GM21528 (cell line): ENCODE data around the gene SGMS1.

Source experiments
- ATAC-seq: cut with Tn5 transposase; IDR thresholded peaks from one replicate; pipeline ENCODE4 v1.9.1; 2021; ENCODE audit warnings: mild to moderate bottlenecking, moderate library complexity; ENCODE audit not compliant: unreplicated experiment, low FRiP score

Gene SGMS1

GRCh38 chr10:50324680-50325393 lies 298.9 kb downstream of the SGMS1 start:
- ATAC-seq: no peak

- no peak for ATAC-seq
Observed at GRCh38 chr10:50324046-50324445, 299.7 kb downstream of the SGMS1 start.

- no peak for ATAC-seq
Observed at GRCh38 chr10:50322077-50322476, 301.7 kb downstream of the SGMS1 start.

DNA sequence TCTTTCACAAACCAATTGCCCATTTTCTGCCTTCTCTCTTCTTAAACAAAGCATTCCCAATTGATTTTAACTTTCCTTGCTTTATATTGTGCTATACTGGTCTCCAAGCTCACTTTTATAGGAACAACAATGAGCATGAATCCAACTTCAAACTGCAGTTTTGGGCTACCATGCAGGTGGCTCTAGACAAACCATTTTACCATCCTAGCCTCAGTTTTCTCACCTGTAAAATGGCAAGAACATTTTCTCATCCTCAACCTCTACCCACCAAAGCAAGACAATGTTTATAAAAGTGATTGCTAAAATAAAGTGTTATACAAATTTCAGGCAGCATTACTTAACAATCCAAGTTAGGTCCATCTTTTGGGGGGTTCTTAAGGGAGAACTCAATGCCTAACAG lies 305.6 kb downstream of the SGMS1 start:
- ATAC-seq: no peak

GRCh38 chr10:50316695-50317648 lies 306.8 kb downstream of the SGMS1 start:
- no peak for ATAC-seq

DNA sequence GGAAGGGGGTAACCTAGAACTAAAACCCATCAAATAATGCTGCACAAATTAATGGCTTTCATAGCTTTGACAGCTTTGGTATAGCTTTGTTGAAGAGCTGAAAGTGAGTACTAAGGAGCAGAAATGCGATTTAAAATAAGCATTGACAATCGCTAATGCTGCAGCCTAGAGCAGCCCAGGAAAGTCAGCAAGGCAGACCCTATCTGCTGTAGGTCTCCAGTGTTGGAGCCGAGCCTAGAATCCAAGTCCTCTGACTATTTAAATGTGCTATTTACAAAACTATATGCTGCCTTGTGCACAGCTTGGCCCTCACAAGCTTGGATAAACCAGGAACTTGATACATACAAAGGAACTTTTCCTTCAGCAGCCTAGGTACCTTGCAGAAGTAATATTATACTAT lies 307.6 kb downstream of the SGMS1 start:
- ATAC-seq: no peak

- no peak for ATAC-seq
Observed at GRCh38 chr10:50315424-50315823, 308.3 kb downstream of the SGMS1 start.

DNA sequence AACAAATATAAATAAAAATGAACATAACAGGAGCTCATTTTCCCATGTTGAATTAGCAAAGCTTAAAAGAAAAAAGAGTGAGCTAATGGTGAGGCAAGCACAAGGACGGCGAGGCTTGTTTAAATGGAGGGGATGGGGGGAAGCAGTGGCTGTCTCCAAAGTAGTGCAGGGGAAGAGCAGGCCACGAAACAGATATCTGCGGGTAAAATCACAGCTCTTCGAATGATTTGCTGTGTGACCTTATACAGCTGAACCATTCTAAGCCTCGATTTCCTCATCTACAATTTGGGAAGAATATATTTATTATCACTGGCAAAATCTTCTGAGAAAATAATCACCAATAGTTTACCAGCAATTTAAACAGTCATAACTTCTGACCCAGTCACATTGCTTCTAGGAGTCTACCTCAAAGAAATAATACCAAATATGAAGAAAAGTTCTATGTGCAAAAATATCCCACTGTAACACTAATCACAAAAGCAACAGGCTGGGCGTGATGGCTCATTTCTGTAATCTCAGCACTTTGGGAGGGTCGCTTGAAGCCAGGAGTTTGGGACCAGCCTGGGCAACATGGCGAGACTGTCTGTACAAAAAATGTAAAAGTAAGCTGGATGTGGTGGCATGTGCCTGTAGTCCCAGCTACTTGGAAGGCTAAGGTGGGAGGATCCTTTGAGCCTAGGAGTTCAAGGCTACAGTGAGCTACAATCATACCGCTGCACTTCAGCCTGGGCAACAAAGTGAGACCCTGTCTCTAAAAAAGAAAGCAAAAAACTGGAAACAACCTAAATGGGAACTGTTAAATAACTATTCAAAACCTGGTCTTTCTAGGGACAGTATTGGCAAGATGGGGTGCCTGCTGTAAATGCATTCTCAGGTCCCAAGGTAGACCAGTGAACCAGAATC lies 309.3 kb downstream of the SGMS1 start:
- no peak for ATAC-seq

DNA sequence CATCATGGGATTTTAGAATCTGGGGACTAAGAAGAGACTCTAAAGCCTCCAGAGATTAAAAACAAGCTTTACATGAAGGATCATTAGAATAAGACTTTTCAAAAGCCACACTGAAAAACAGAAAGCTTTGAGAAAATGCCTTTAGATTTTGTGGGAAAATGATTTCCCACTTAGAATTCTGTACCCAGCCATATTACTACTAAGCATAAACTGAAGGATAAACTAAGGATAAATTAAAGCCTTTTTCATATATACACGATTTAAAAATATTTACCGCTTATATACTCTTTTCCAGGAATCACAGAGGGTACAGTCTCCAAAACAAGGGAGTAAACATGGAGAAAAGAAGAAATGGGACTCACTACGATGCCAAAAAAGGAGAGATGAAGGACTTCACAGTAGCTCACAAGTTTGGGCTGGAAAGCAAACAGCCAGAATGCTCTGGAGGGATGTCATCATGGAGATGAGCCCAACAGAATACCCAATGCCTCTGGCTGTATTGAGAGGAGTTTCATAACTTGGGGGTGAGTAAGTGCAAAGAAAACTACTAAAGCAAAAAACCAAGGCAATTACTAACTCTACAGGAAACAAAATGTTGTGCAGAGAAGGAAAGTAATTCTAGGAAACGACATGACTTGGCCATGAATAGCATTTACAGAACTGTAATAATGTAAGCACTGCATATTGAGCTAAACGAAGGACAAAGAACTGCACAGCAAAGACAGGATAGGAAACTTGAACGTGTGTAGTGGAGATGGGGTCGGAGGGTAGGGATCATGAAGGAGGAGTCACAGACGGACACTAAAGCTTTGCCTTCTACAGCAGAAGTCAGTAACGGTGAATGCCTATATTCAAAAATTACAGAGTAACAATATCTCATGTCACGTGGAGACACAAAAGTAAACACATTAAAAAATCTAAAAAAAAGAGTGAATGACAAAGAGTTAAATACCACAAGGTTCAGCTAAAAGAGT lies 311.0 kb downstream of the SGMS1 start:
- no peak for ATAC-seq

- ATAC-seq: no peak
Observed at GRCh38 chr10:50310560-50311174, 313.1 kb downstream of the SGMS1 start.

DNA sequence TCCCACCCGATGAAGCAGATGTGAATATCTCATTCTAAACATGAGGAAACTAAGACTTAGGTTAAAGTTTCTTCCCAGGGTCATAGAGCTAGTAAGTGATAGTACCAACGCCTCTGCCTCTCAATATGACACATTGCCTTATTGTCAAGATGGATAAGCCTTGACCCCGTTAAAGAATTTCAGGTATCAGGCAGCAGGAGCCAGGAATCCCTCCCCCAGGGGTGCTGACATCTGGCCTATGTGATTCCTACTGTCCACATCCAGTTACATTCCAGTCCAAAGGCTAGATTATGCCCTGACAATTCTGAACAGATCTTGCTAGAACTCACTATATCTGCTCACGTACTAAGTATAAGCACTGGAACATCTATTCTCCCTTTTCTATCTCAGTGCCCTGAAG lies 314.4 kb downstream of the SGMS1 start:
- no peak for ATAC-seq

DNA sequence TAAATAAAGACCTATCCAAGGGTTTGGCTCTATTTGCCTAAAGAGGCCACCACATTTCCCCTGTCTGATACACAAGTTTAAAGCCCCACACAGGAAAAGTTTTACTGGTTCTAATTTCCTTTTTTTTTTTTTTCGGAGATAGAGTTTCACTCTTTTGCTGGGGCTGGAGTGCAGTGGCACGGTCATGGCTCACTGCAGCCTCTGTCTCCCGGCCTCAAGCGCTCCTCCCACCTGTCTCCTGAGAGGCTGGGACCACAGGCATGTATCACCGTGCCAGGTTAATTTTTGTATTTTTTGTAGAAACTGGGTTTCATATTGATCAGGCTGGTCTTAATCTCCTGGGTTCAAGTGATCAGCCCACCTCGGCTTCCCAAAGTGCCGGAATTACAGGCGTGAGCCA lies 319.1 kb downstream of the SGMS1 start:
- no peak for ATAC-seq

DNA sequence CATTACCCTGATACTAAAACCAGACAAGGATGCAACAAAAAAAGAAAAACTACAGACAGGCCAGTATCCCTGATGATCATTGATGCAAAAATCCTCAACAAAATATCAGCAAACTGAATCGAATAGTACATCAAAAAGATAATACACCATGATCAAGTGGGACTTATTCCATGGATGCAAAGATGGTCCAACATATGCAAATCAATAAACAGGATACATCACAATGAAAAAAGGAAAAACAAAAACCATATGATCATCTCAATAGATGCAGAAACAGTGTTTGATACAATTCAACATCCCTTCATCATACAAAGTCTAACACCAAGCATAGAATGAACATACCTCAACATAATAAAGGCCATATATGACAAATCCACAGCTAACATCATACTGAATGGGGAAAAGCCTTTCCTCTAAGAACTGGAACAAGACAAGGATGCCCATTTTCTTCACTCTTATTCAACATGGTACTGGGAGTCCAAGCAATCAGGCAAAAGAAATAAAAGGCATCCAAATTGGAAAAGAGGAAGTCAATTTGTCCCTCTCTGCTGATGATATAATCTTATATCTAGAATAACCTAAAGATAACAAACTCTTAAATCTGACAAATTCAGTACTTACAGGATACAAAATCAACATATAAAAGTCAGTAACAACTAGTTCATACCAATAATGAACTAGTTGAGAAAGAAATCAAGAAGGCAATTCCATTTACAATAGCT lies 323.6 kb downstream of the SGMS1 start:
- ATAC-seq: no peak

GRCh38 chr10:50295367-50295766 lies 328.4 kb downstream of the SGMS1 start:
- no peak for ATAC-seq

DNA sequence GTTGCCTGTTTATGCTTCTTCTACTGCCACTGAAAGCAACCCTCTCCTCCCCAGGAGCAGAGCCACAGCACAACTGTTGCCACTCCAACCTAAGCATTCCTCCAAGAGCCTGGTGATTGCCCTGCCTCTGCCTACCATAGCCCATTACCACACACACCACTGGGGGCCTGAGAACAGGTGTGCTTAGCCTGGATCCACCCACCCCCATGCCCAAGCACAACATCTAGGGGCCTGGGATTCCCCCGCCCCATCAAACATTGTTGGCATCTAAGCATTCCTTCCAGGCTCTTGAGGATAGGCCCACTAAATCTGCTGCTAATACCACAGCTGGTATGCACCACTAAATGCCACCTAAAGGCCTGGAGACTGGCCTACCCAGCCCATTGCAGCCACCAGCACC lies 329.2 kb downstream of the SGMS1 start:
- no peak for ATAC-seq

DNA sequence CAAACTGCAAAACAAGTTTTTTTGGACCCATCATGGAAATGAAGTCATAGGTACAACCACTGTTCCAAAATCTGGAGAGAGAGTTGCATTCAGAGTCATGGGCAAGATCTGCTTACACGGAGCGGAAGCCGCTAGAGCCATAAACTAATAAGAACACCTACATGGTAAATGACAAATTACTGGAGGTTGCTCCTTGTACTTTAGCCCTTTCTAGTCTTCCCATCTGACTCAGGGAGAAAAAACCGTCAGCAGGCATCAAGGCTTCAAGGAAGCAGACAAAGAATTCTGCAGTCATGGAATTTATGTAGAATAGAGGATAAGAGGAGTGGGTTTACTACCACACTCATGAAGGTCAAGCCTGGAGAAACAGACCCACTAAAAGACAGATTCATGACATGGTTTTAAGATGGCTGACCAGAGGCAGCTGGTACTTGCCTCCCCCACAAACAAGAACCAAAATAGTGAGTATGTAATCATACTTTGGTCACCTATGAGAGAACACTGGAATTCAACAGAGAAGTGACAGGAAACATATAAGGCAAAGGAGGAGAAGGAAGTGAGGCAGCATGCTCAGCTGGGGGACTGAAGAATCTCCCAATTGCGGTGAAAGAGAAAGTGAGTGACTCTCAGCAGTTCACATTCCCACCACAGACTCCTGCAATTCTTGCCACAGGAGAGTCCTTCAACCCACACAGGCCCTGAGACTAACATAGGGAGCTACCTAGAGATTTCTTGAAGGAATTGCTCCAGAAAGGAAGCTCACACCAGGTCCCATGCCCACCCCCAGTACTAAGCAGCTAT lies 330.0 kb downstream of the SGMS1 start:
- ATAC-seq: no peak

GRCh38 chr10:50291261-50291850 lies 332.4 kb downstream of the SGMS1 start:
- no peak for ATAC-seq
